PFSK-1 (cell line): ENCODE results near the gene GUCY1A2.

Experiments used
- FOXP2 ChIP-seq: optimal IDR thresholded peaks from 2 replicates; pipeline ENCODE3; 2011; ENCODE audit warnings: borderline replicate concordance, control low read depth, inconsistent platforms; ENCODE audit not compliant: insufficient read depth; ENCODE audit errors: extremely low read length, extremely low read depth
- POLR2AphosphoS5 ChIP-seq: IDR thresholded peaks from 2 replicates; pipeline ENCODE4 v1.6.1; 2012; ENCODE audit warnings: low read depth, mild to moderate bottlenecking, control low read depth, low read length, moderate library complexity
- SIN3A ChIP-seq: IDR thresholded peaks from 2 replicates; pipeline ENCODE4 v1.6.1; 2012; ENCODE audit warnings: mild to moderate bottlenecking, low read length, moderate library complexity, borderline replicate concordance; ENCODE audit not compliant: insufficient read depth
- TAF1 ChIP-seq: IDR thresholded peaks from 2 replicates; pipeline ENCODE4 v1.6.1; 2012; ENCODE audit warnings: low read length, control low read depth, borderline replicate concordance; ENCODE audit not compliant: insufficient read depth
- TF ChIP-seq, protein P1 (sequence below), 2 experiments: IDR thresholded peaks; 2 replicates each; pipeline versions ENCODE4 v1.6.1 to v1.8.0; 2011 to 2012; ENCODE audit warnings: low read depth in 2 of 2, low read length in 2 of 2, control low read depth in 1 of 2, inconsistent platforms in 1 of 2, mild to moderate bottlenecking in 1 of 2, moderate library complexity in 1 of 2; ENCODE audit not compliant: insufficient read depth in 1 of 2

DNA sequence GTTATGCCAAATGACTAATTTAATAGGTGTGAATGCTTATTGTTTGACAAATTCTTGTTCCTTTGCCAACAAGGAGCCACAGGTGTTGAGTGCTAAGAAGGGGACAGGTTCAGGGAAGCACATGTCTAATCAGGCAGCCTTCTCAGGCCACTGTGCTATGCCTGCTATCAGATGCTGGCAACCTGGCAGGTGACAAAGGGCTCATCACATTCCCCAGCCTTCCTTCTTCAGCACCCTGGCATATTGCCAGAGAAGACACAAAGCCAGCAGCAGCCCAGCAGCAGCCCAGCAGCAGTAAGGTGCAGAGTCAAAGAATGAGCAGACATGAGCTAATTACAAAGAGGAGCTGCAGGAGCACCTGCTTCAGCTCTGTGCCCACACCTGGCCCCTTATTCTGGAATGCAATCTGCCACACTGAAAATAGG is 68.2 kb downstream of the GUCY1A2 start:
- TF ChIP-seq, protein P1, sequence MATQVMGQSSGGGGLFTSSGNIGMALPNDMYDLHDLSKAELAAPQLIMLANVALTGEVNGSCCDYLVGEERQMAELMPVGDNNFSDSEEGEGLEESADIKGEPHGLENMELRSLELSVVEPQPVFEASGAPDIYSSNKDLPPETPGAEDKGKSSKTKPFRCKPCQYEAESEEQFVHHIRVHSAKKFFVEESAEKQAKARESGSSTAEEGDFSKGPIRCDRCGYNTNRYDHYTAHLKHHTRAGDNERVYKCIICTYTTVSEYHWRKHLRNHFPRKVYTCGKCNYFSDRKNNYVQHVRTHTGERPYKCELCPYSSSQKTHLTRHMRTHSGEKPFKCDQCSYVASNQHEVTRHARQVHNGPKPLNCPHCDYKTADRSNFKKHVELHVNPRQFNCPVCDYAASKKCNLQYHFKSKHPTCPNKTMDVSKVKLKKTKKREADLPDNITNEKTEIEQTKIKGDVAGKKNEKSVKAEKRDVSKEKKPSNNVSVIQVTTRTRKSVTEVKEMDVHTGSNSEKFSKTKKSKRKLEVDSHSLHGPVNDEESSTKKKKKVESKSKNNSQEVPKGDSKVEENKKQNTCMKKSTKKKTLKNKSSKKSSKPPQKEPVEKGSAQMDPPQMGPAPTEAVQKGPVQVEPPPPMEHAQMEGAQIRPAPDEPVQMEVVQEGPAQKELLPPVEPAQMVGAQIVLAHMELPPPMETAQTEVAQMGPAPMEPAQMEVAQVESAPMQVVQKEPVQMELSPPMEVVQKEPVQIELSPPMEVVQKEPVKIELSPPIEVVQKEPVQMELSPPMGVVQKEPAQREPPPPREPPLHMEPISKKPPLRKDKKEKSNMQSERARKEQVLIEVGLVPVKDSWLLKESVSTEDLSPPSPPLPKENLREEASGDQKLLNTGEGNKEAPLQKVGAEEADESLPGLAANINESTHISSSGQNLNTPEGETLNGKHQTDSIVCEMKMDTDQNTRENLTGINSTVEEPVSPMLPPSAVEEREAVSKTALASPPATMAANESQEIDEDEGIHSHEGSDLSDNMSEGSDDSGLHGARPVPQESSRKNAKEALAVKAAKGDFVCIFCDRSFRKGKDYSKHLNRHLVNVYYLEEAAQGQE (IDR thresholded peaks at IDR 0.05; ENCODE audit: insufficient read depth in 1 of 2, low read depth in 2 of 2, low read length in 2 of 2): no peak
- TF ChIP-seq POLR2AphosphoS5 (no peak), TAF1 (no peak), FOXP2 (no peak), SIN3A (no peak)
